Neural progenitor cell (in vitro differentiated cells): Measurements from ENCODE around the gene KATNBL1. TPM values are rescaled to one million over a fixed set of nuclear protein-coding genes. Genes with fewer than 3 reads are reported as not detected.

Experiments
- DNase-seq: peaks from one replicate; pipeline ENCODE4 v3.0.0-alpha.2; 2016; ENCODE audit warnings: low spot score
- H2AFZ ChIP-seq: fragments of 200-600 bp; sonication (generic); replicated peaks from 2 replicates; pipeline ENCODE4 v1.6.1; 2016; ENCODE audit warnings: antibody characterized with exemption
- H3F3A ChIP-seq: fragments of 200-600 bp; sonication (generic); 2 replicates; pipeline ENCODE4 v1.6.1; 2016; ENCODE audit warnings: antibody characterized with exemption, low read depth
- H3K27ac ChIP-seq: fragments of 200-600 bp; sonication (generic); 2 replicates; pipeline ENCODE4 v1.5.1; 2016; ENCODE audit warnings: mild to moderate bottlenecking
- H3K27me3 ChIP-seq: fragments of 200-600 bp; sonication (generic); 2 replicates; pipeline ENCODE4 v1.6.1; 2016; ENCODE audit warnings: mild to moderate bottlenecking, moderate library complexity
- H3K36me3 ChIP-seq: fragments of 200-600 bp; sonication (generic); 2 replicates; pipeline ENCODE4 v1.5.1; 2016
- H3K4me1 ChIP-seq: fragments of 200-600 bp; sonication (generic); 2 replicates; pipeline ENCODE4 v1.6.1; 2016; ENCODE audit warnings: mixed run types
- H3K4me2 ChIP-seq: fragments of 200-600 bp; sonication (generic); 2 replicates; pipeline ENCODE4 v1.6.1; 2016
- H3K4me3 ChIP-seq: fragments of 200-600 bp; sonication (generic); 2 replicates; pipeline ENCODE4 v1.5.1; 2016
- H3K79me2 ChIP-seq: fragments of 200-600 bp; sonication (generic); 2 replicates; pipeline ENCODE4 v1.6.1; 2016; ENCODE audit warnings: low read depth
- H3K9ac ChIP-seq: fragments of 200-600 bp; sonication (generic); 2 replicates; pipeline ENCODE4 v1.6.1; 2016
- H3K9me3 ChIP-seq: fragments of 200-600 bp; sonication (generic); 2 replicates; pipeline ENCODE4 v1.5.1; 2016; ENCODE audit warnings: low read depth
- H4K20me1 ChIP-seq: fragments of 200-600 bp; sonication (generic); 2 replicates; pipeline ENCODE4 v1.6.1; 2016; ENCODE audit warnings: low read depth
- H3K27ac Mint-ChIP-seq: 3 replicates; pipeline ENCODE4 v1.8.0; 2021; ENCODE audit warnings: mixed read lengths
- H3K27me3 Mint-ChIP-seq: 2 replicates; pipeline ENCODE4 v1.8.0; 2022; ENCODE audit warnings: low read depth, mild to moderate bottlenecking, inconsistent platforms, moderate library complexity, mixed read lengths; ENCODE audit not compliant: insufficient read depth
- H3K36me3 Mint-ChIP-seq: 3 replicates; pipeline ENCODE4 v1.8.0; 2021; ENCODE audit warnings: mixed read lengths
- H3K4me1 Mint-ChIP-seq: 3 replicates; pipeline ENCODE4 v1.8.0; 2021; ENCODE audit warnings: mixed read lengths
- H3K4me3 Mint-ChIP-seq: 3 replicates; pipeline ENCODE4 v1.8.0; 2021; ENCODE audit warnings: mild to moderate bottlenecking, moderate library complexity, mixed read lengths
- H3K9me3 Mint-ChIP-seq: 3 replicates; pipeline ENCODE4 v1.8.0; 2020; ENCODE audit warnings: mixed read lengths
- CTCF ChIP-seq: fragments of 200-600 bp; sonication (generic); IDR thresholded peaks from 2 replicates; pipeline ENCODE4 v1.5.1; 2017; ENCODE audit warnings: antibody characterized with exemption, mild to moderate bottlenecking
- EZH2 ChIP-seq: fragments of 200-600 bp; sonication (generic); IDR thresholded peaks from 2 replicates; pipeline ENCODE4 v1.6.1; 2017; ENCODE audit warnings: antibody characterized with exemption, mild to moderate bottlenecking, moderate library complexity
- EZH2phosphoT487 ChIP-seq: fragments of 200-600 bp; sonication (generic); IDR thresholded peaks from 2 replicates; pipeline ENCODE4 v1.6.1; 2017; ENCODE audit warnings: antibody characterized with exemption
- total RNA-seq: library from RNA; depleted of rRNA; stranded (reverse); fragments of >200 nt; gene quantifications from 2 replicates; pipeline ENCODE4 v1.2.3, GENCODE V29; 2015; ENCODE audit warnings: low replicate concordance

The KATNBL1 gene
- total RNA-seq, 1 donor from 2014 or later: 178 TPM

GRCh38 chr15:34102175-34102925 is 107.5 kb downstream of the KATNBL1 start:
- H3K27ac ChIP-seq: no peak overlapping the region
- H3K9me3 Mint-ChIP-seq: no peaks in the 10 kb centered on the region
- H3K4me3 Mint-ChIP-seq: peak overlapping the region; percentile 94
- peaks cover 5% of the 10 kb centered on the region for H3K4me1 ChIP-seq
- peaks cover 17% of the 10 kb centered on the region for H3K4me1 Mint-ChIP-seq
- H3K79me2 ChIP-seq: peaks cover 40% of the 10 kb centered on the region
- peaks cover 3% of the 10 kb centered on the region for H3K36me3 Mint-ChIP-seq
- TF ChIP-seq EZH2 (no peak), CTCF (no peak), EZH2phosphoT487 (no peak)
- no peaks in the 10 kb centered on the region for H3K27me3 ChIP-seq
- H3K9me3 ChIP-seq: no peaks in the 10 kb centered on the region
- no peak for DNase-seq
- no peaks in the 10 kb centered on the region for H4K20me1 ChIP-seq
- H3K9ac ChIP-seq: no peak overlapping the region
- peak overlapping the region; percentile 70 for H3K4me3 ChIP-seq
- H3F3A ChIP-seq: no peaks in the 10 kb centered on the region
- peak overlapping the region; percentile 85 for H3K4me2 ChIP-seq
- peaks cover 2% of the 10 kb centered on the region for H3K27me3 Mint-ChIP-seq
- H3K27ac Mint-ChIP-seq: peak overlapping the region; percentile 98
- peak overlapping the region; percentile 79 for H2AFZ ChIP-seq
- no peaks in the 10 kb centered on the region for H3K36me3 ChIP-seq

DNA sequence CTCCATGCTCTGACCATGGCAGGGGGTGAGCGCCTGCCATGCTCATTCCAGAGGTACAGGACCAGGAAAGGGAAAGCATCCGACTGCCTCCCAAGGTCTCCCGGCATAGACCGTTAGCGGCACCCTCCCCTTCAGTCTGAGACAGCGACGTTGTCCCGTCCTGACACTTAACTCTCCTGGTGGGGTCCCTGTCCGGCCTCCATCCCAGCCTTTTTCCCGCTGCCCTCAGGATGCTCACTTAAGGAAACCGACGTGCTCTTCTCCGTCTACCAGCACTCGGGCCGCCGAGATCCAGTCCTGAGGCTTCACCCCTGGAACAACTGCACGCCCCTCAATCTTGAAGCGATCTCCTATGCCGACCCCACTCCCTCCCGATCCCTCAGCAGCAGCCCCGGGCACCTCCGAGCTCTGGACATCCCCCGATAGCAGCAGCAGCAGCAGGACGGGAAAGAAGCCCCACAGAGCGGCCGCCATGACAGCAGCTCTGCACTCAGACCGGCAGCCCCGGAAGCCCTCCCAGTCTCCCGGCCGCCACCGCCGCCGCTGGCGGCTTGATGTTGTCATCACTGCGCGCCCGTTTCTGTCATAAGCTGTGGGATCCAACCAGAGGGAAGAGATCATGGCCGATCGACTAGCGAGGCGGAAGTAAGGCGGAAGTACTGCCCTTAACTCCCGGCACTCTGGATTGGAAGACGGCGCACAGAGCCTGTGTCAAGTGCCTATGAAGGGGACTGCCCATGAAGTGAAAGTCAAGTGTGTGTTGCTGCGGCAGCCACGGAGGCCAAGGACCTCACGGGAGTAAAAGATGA is 108.3 kb downstream of the KATNBL1 start, which contains the start of the genes EMC7 and PGBD4:
Gene EMC7 (minus strand): TSS at position 497 of the 809 bp plus-strand sequence. CDS start 23 bp downstream, at position 474.
Gene PGBD4 (plus strand): TSS at position 718 of the 809 bp plus-strand sequence. CDS start 449 bp downstream, outside the sequence.
- H3K9me3 Mint-ChIP-seq: no peaks in the 10 kb centered on the region
- H3K79me2 ChIP-seq: peaks cover 42% of the 10 kb centered on the region
- no peaks in the 10 kb centered on the region for H3K36me3 ChIP-seq
- H3K27ac Mint-ChIP-seq: peak within 1 kb of the TSS; percentile 98
- peaks cover 17% of the 10 kb centered on the region for H3K4me1 Mint-ChIP-seq
- H3K27me3 ChIP-seq: no peaks in the 10 kb centered on the region
- peak within 1 kb of the TSS; percentile 85 for H3K4me2 ChIP-seq
- H3K4me3 Mint-ChIP-seq: peak within 1 kb of the TSS; percentile 94
- peak within 1 kb of the TSS; percentile 80 for H3K9ac ChIP-seq
- H4K20me1 ChIP-seq: no peaks in the 10 kb centered on the region
- H3K27me3 Mint-ChIP-seq: peaks cover 2% of the 10 kb centered on the region
- peak; percentile 98 for DNase-seq
- peak within 1 kb of the TSS; percentile 70 for H3K4me3 ChIP-seq
- peaks cover 3% of the 10 kb centered on the region for H3K36me3 Mint-ChIP-seq
- no peaks in the 10 kb centered on the region for H3F3A ChIP-seq
- H3K27ac ChIP-seq: peak within 1 kb of the TSS; percentile 19
- H3K9me3 ChIP-seq: no peaks in the 10 kb centered on the region
- H3K4me1 ChIP-seq: peaks cover 5% of the 10 kb centered on the region
- peak within 1 kb of the TSS; percentile 79 for H2AFZ ChIP-seq
- TF ChIP-seq EZH2phosphoT487: no peak
- TF ChIP-seq EZH2: no peak
- no peak for TF ChIP-seq CTCF

DNA sequence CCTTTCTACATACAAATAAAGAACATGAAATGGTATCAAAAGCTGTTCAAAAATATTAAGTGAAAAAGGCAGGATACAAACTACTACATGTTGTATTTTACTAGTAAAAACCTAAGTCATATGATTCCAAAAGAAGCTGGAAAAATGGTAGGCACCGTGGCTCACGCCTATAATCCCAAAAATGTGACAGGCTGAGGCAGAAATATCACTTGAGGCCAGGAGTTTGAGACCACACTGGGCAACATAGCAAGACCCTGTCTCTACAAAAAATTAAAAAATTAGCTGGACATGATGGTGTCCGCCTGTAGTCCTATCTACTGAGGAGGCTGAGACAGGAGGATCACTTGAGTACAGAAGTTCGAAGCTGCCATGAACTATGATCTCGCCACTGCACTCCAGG is 110.0 kb downstream of the KATNBL1 start:
- Mint-ChIP-seq H3K4me3 (peak overlapping the region; percentile 74), H3K9me3 (no peaks in the 10 kb centered on the region), H3K36me3 (peaks cover 4% of the 10 kb centered on the region), H3K4me1 (peaks cover 17% of the 10 kb centered on the region), H3K27me3 (peaks cover 2% of the 10 kb centered on the region), H3K27ac (no peak overlapping the region)
- TF ChIP-seq EZH2phosphoT487: no peak
- TF ChIP-seq CTCF: no peak
- TF ChIP-seq EZH2: no peak
- no peak for DNase-seq
- Histone ChIP-seq H3F3A (no peaks in the 10 kb centered on the region), H3K27me3 (no peaks in the 10 kb centered on the region), H2AFZ (no peak overlapping the region), H3K27ac (no peak overlapping the region), H4K20me1 (no peaks in the 10 kb centered on the region), H3K4me1 (peaks cover 5% of the 10 kb centered on the region), H3K79me2 (peaks cover 50% of the 10 kb centered on the region), H3K36me3 (peaks cover 8% of the 10 kb centered on the region), H3K9ac (no peak overlapping the region), H3K4me3 (no peak overlapping the region), H3K4me2 (peak overlapping the region; percentile 8), H3K9me3 (no peaks in the 10 kb centered on the region)

Other genes starting within 250 kb of the KATNBL1 start
- not detected in 2 replicates for gene CHRM5, start 241.6 kb downstream of the KATNBL1 start, total RNA-seq
- gene AVEN, start 170.9 kb downstream of the KATNBL1 start, total RNA-seq: 16.8 and 21.9 TPM in 2 replicates
- gene EMC7, start 108.2 kb downstream of the KATNBL1 start, total RNA-seq: 18.6 and 25.6 TPM in 2 replicates
- 0.93 and 1.7 TPM in 2 replicates for gene PGBD4, start 108.0 kb downstream of the KATNBL1 start, total RNA-seq
- 139 and 173 TPM in 2 replicates for gene EMC4, start 14.9 kb upstream of the KATNBL1 start, total RNA-seq
- gene SLC12A6, start 127.7 kb upstream of the KATNBL1 start, total RNA-seq: 16.0 and 17.7 TPM in 2 replicates
- gene NOP10, start 133.0 kb upstream of the KATNBL1 start, total RNA-seq: 123 and 151 TPM in 2 replicates
- gene NUTM1, start 133.2 kb upstream of the KATNBL1 start, total RNA-seq: 0.19 TPM in 1 of 2 replicates, not detected in the other
- 35.1 and 47.1 TPM in 2 replicates for gene LPCAT4, start 157.1 kb upstream of the KATNBL1 start, total RNA-seq
- 79.7 and 97.4 TPM in 2 replicates for gene GOLGA8A, start 227.7 kb upstream of the KATNBL1 start, total RNA-seq